Measurements from ENCODE around the gene TMEM154.
"Not testable (repeated sequence)": the region's sequence is repeated elsewhere in the genome, so short reads cannot be mapped to it uniquely, and the experiment has no call there.

Gene TMEM154

DNA sequence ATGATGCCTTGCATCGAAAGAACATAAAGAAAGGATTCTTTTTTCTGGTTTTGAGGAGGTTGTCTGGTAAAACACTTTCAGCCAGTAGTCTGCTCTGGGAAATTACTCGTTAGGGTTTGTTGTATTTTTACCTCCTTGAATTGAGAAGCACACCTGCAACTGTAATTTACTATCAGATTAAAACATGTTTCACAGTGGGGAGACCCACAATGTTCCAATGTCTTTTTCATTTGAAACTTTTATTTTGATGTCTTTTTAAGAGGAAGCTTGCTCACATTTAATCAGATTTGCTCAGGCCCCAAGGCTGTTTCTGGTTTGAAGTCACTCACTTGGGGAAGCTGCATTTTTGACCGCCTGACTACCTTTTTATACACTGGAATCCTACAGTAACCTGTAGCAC is 12.0 kb downstream of the TMEM154 start:
- DNase-seq (ENCODE audit: low spot score), result no peak

DNA sequence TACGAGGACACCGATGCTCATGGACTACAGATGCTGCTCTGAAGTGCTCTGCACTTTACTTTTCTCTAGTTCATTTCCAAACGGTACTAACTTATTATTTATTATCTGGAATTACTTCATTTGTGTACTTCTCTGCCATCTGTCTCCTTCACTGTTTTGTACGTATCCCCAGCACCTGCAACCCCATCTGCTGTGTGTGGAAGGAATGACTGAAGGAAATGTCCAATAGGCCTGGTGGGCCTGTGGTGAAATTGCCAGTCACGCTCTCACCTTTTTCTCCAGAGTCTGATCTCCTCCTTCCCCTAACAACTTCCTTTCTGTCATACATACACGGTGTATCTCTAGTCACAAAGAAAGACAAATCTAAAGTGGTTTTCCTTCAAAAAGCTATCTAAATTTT is 12.9 kb downstream of the TMEM154 start:
- no peak for DNase-seq (ENCODE audit: low spot score)

DNA sequence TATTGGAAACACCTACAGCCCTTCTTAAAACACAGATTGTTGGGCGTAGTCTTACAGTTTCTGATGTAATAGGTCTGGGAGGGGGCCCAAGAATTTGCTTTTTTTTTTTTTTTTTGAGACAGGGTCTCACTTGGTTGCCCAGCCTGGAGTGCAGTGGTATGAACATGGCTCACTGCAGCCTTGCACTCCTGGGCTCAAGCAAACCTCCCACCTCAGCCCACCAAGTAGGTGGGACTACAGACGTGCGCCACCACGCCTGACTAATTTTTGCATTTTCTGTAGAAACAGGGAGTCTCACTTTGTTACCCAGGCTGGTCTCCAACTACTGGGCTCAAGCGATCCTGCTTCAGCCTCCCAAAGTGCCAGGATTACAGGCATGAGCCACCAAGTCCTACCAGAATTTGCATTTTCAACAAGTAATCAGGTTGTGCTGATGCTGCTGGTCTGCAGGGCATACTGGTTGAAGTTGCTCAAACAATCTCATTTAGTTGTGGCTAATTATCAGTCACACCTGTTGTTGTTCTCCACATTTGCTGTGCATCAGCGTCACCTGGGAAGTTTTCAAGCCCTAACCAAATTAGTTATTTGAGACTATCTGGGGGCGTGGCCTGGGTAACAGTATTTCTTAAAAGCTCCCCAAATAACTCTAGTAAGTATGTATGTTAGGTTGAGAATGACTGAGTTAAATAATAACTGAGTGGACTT is 14.0 kb downstream of the TMEM154 start:
- DNase-seq (ENCODE audit: low spot score), result no peak

DNA sequence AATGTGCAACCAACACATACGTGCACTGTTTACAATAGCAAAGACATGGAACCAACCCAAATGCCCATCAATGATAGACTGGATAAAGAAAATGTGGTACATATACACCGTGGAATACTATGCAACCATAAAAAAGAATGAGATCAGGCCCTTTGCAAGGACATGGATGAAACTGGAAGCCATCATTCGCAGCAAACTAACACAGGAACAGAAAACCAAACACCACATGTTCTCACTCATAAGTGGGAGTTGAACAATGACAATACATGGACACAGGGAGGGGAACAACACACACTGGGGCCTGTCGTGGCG is 15.8 kb downstream of the TMEM154 start:
- not testable (repeated sequence) for DNase-seq (ENCODE audit: low spot score)

DNA sequence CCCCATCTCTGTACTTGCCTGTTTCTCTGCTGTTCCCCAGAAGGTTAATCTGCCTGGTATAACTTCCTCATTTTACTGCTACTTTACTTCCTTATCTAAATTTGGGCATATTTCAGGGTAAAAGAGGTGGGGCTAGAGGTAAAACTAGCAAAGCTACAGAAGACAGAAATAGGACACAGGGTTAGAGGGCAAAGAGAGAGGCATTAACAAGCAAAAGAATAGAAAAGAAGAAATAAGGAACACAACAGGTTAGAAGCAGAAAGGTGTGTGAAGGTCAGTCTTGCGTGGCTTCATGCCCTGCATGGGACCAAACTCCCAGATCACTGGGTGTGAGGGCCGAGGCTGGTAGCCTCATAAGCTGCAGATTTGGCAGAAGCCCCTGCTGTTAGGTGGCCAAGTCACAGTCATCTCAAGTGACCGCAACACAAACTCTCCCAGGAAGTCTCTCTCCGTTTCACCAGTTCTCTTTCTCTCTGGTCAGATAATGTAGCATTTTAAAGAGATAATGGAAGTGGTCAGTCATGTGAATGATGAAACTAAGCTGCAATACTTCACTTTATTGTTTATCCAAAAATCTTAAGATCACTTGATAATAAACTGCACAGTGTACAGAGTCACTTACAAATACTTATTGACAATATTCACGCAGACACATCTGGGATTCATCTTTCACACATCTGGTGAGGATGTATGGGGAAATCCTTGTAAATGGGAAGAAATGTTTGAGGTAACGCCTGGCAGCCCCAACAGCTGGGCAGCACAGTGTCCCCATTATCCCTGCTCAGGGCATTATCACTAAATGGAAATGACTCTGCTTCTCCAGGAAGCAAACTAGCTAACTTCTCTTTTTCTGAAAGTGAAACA is 16.4 kb downstream of the TMEM154 start:
- no peak for DNase-seq (ENCODE audit: low spot score)

DNA sequence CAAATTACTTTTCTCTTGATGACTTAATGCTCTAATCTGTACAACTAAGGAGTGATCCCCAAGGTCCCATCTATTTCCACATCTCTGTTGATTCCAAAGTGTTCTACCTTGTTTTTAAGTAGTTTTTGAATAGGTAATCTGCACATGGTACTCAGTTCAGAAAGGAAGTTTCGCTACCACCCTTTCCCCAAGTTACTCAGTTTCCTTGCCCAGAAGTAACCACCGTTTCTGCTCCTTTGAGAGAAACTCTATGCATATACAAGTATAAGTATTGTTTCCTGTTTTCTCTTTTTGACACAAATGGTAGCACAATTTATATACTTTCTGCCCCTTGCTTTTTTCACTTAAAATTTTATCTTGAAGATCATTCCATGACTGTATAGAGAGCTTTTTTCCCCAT is 18.1 kb downstream of the TMEM154 start:
- DNase-seq (ENCODE audit: low spot score), result no peak

DNA sequence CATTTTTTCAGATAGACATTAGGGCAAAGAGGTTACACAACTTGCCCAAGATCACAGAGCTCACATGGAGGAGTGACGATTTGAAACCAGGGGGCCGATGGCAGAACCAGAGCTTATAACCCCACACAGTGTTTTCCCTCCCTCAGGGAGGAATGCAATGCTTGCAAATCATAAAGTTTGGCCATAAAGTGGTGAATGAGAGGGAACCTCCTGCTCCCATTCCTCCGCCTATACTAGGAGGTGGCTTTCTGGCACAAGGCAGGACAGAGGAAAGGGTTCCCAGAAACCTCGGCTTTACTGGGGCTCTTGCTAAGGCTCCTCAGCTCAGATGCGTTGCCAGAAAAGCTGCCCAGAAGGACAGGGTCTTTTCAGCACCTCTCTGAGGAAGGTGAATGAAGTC is 19.3 kb downstream of the TMEM154 start:
- DNase-seq (ENCODE audit: low spot score), result no peak

DNA sequence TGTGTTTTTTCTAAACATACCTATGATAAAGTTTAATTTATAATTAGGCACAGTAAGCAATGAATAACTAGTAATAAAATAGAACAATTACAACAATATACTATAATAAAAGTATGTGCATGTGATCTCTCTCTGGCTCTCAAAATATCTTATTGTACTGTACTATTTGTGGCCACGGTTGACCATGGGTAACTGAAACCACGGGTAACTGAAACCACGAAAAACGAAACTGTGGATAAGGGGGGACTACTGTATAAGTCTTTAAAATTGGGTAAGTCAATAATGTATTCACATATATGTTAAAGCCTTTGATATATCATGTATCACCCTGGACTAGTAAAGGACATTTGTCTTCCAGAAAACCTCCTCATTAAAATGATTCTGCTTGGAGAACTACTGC is 20.0 kb downstream of the TMEM154 start:
- no peak for DNase-seq (ENCODE audit: low spot score)

DNA sequence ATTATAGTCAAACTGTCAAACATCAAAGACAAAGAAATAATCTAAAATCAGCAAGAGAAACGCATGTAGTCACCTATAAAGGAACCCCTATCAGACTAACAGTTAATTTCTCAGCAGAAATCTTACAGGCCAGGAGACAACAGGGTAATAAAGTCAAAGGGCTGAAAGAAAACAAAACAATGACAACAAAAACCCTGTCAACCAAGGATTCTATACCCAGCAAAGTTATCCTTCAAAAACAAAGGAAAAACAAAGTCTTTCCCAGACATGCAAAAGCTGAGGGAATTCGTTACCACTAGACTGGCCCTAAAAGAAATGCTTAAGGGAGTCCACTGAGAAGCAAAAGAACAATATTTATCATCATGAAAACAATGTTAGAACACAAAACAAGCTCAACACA is 22.1 kb downstream of the TMEM154 start:
- no peak for DNase-seq (ENCODE audit: low spot score)

DNA sequence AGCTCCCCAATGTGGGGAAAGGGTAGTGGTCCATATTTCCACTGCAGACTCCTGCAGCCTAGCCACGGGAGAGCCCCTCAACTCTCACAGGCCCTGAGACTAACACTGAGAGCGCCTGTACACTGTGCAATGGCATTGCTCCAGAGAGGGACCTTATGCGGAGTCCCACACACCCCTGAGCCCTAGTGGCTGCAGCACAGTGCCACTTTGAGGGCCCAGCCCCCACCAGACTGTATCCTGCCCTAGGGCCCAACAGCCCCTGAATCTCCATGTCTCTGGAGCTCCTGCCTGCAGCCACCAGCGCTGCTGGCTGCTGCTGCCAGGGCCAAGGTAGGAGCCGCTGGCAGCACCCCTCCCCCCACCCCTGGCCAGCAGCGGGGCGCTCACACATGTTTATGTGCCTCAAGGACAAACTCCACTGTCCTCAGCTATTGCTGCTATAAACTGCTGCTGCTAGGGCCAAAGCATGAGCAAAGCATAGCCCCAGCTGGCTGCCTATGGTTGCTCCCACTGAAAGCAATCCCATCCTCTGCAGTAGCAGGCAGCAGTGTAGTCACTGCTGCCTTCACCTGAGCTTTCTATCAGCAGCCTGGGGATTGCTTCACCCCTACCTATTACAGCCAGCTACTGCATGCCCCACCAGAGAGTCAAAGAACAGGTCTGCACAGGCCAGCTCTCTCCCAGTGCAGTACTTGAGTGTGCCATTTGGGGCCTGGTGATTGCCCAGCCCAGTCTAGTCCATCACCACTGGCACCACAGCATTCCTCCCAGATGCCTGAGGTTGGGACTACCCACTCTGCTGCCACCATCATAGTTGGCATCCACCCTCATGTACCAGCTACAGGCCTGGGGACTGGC is 24.3 kb downstream of the TMEM154 start:
- no peak for DNase-seq (ENCODE audit: low spot score)

DNA sequence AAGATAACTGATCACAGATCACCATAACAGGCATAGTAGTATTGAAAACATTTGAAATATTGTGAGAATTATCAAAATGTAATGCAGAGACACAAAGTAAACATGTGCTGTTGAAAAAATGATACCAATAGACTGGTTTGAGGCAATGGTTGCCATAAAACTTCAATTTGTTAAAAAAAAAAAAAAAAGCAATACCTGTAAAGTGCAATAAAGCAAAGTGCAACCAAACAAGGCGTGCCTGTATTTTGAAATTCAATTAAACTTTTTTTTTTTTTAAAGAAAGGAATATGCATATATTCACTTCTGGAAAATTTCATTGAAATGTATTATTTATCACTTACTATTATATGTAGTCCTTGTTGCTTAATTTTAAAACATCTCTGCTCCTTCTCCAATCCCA is 27.7 kb downstream of the TMEM154 start:
- no peak for DNase-seq (ENCODE audit: low spot score)

DNA sequence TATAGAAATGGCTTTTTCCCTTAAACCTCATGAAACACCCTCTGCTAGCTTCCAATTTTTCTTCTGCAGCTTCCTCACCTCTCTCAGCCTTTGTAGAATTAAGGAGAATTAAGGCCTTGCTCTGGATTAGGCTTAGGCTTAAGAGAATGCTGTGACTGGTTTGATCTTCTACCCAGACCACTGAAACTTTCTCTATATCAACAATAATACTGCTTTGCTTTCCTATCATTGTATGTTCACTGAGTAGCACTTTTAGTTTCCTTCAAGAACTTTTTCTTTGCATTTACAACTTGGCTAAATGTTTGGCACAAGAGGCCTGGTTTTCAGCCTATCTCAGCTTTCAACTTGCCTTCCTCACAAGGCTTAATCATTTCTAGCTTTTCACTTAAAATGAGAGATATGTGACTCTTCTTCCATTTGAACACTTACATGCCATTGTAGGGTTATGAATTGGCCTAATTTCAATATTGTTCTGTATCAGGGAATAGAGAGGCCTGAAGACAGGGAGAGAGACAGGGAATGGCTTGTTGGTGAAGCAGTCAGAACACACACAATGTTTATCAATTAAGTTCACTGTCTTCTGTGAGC is 28.2 kb downstream of the TMEM154 start:
- DNase-seq (ENCODE audit: low spot score), result no peak

DNA sequence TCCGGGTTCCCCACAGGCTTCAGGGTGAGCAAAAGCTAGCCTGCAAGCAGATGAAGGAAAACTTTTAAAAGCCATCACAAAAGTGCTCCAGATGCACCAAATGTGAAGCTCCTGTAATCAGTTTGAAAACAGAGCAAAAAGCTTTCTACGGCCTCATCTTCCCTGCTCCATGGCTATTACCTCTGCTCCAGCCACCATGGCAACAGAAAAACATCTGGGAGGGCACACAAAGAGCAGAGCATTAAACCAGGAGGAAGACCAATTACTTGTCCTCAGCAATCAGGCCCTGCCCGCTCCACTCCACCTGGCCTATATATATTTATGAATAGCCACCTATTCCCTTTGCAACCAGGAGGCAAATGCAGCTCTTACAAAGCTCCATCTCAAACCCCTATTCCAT is 33.6 kb downstream of the TMEM154 start:
- DNase-seq (ENCODE audit: low spot score), result no peak

DNA sequence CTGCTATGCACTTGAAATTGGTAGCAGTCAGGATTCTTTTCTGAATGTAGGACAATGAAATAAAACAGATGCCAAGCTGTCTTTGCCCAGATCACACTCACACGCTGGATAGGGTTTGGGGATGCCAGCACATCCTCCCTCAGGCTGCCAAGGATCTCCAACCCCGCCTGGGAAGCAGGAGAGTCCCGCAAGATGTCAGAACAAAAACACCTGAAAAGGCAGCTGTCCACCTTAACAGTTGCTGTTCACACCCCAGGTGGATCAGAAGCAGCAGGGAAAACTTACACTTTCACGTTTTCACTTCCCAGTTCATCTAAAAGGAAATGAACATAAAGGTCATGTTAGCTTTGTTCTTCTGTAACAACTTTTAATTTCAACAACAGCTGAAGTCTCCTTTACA is 35.7 kb downstream of the TMEM154 start:
- DNase-seq (ENCODE audit: low spot score), result no peak

DNA sequence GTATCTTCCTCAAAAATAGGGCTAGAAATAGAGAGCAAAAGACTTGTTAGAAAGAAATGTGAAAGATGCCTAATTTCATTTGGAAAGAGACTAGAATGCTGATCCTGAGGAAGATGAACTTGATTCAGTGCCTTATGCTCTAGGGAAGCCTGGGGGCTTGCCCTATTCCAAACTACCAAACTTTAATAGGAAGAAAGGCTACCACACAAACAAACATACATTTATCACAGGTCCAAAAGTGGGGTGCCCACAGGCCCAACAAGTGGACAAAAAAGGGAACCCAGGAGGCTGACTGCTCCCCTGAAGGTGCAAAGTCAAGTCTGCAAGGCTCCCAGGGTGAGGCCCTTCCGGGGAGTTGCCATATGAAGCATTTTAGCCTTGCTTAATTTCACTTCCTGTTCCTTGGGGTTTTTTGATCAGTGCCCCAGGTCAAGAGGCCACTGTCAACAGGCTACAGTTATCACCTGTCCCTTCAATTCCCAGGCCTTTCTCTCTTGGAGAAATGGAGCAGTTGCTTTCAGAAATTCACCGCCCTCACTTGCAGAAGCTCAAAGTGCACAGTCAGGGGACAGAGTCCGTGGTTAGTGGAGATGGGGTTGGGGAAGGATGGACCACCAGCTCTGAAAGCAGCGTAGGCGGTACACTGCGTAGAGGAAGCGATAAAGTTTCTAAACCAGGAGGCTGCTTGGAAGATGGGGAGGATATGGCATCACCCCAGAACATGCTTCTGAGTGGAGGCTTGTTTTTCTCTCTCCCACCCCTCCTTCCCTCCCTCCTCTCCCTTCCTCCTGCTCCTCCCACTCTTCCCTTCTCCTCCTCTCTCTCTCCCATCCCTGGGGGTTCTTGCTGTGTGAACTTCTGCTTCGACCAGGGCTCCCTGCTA is 36.4 kb downstream of the TMEM154 start:
- DNase-seq (ENCODE audit: low spot score), result no peak

DNA sequence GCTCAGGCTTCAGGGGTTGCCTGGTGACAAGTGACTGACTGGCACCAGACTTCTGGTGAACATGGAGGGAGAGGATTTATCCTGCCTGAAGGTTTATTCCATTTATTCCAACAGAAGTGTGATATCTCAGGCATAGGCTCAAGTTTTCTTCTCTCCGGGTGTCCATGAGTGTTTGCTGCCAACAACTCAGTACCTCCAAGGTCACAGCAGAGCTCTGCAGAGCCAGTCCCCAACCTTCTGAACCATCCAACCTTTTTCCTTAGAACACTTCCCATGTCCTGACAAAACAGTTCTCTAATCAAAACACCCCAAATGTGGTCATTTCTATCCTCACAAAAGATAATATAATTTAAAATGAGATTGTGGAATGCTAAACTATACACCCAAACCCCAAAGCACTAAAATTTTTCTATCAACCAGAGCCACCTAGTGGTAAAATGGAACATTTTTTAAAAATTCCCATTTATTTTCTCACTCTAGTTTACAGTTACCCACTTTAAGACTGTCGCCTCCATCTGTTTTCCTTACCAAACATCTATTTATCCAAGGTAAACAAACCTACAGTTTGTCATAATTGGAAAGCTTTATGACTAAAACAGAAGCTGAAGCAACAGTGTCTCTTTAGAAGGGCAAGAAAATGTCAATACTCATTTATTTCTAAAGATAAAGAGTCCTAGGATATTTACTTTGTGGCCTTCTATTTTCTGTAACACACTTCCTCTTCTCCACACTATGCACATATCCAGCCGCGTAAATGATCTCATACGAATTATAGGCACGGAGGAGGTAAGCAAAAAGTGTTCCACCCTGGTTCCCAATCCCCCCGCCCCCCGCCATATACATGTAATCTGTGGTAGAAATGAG is 39.5 kb downstream of the TMEM154 start:
- DNase-seq (ENCODE audit: low spot score), result no peak

DNA sequence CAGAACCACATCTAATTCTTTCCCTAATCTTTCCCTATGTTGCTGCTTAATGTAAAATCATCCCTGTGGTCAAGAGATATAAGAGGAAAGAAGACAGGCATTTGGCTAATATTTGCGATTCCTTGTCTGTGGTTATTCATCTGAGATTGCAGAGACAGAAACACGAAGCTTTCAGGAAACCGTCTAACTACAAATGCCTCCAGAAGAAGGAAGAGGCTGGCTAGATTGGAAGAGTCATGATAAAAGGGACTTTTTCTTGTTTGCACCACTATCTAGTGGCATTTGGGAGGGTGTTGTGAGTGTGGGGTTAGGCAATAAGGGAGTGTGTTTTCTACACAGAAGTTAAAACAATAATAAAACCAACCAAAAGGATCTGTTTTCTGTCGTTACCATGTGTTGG is 43.9 kb downstream of the TMEM154 start:
- DNase-seq (ENCODE audit: low spot score), result no peak

DNA sequence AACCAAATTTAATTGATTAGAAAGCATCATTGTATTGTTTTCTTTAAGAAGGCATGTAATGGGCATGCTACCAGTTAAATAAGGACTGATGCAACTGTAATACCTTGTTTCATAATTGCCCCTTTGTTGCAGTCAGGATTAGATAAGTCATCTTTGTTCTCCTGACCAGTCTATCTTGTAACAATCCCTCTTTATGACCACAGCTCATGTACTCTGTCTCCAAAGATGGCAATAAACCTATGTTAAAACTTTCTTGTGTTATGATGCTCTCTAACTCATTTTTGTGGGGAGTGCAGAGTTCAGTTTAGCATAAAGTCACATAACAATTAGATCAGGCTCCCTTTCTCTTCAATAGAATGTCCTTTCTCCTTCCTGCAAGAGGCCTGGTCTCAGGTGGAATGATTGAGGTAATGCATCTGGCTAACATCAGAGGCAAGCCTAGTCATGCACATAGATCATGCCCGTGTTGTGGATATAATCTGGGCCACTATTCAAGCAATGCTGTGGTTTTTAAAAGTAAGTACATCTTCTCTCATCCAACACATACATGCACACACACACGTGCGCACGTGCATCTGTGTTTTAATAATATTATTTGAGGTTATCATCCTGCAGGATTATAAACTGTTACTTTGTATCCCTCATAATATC is 45.6 kb downstream of the TMEM154 start:
- no peak for DNase-seq (ENCODE audit: low spot score)

DNA sequence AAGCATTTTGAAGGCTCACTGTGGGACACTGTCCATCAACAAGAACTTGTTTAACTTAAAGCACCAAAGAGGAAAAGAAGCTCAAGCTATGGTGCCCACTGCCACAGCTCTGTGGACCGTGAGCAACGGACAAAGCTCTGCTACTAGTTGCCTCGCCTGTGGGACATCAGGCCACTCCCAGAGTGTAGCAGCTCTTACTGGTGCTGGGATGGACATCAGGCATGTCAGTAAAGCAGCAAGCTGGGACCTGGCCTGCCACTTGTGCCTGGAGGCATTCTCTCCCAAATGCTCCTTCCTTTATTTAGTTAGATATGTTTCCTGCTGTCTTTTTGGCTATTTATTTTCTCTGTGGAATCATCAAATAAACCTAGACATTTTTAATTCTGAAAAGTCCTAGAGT is 46.7 kb downstream of the TMEM154 start:
- DNase-seq (ENCODE audit: low spot score), result no peak

DNA sequence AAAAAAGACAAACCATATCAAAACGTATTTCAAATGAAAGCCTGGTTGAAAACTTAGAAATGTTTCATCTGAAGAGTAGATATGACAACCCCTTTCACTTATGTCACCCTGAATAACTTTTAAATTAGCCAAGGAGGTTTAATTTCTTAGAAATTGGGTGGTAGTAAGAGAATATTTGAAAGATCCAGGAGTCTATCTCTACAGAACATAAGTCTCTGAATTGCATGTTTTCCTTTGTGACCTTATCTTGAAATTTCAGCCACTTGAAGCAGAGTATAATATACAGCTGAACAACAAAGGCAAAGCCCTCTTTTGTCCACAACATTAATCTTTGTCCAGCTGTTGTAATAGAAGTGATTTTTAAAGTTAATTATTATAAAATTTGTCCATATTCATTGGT is 49.5 kb downstream of the TMEM154 start:
- no peak for DNase-seq (ENCODE audit: low spot score)
